ENCODE results near the gene ERC2. TPM values are rescaled to one million over a fixed set of nuclear protein-coding genes. Genes with fewer than 3 reads are reported as not detected.

The ERC2 gene
- total RNA-seq, 1 donor from 2014 or later: not detected

DNA sequence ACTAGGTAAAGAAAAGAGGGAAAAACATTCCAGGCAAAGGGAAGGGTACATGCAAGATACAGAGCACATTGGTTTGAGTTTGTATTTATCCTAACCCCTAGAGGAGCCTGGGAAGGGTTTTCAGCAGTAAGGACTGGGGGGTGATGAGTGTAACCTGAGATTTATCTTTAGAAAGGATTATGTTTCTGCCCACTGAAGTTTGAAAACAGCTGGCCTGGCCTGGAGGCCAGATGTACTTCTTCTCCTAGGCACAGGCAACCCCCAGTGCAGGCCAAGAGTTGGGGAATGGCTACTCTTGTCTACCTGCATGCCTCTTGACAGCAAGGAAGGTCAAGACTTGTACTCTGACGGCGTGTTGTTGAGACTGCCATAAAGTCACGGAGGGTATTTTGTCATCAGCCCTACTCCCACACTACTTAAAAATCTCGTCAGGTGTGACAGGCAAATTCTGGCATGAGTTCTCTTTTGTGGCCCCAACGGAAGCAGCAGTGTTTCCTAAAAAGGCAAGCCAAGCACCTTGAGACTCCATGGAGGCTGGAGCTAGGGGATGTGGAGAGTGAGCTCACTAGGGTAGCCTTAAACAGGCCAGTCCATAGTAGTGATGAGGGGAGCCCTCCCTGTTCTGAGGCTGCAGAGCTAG, 739.7 kb downstream of the ERC2 start:
- DNase-seq (ENCODE audit: low spot score): no peak
- no peak for ATAC-seq

DNA sequence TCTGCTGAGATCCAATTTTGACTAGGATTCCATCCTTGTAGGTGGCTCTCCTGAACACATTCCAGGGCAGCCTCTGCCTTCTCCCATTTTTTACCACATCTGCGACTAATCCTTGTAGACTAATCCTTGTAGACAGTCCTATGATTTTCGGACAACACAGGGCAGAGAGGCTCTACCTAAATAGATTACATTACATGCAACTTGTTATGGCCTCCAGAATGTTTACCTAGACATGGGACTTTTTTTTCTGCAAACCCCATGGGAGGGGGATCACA, 741.8 kb downstream of the ERC2 start:
- no peak for DNase-seq (ENCODE audit: low spot score)
- no peak for ATAC-seq

DNA sequence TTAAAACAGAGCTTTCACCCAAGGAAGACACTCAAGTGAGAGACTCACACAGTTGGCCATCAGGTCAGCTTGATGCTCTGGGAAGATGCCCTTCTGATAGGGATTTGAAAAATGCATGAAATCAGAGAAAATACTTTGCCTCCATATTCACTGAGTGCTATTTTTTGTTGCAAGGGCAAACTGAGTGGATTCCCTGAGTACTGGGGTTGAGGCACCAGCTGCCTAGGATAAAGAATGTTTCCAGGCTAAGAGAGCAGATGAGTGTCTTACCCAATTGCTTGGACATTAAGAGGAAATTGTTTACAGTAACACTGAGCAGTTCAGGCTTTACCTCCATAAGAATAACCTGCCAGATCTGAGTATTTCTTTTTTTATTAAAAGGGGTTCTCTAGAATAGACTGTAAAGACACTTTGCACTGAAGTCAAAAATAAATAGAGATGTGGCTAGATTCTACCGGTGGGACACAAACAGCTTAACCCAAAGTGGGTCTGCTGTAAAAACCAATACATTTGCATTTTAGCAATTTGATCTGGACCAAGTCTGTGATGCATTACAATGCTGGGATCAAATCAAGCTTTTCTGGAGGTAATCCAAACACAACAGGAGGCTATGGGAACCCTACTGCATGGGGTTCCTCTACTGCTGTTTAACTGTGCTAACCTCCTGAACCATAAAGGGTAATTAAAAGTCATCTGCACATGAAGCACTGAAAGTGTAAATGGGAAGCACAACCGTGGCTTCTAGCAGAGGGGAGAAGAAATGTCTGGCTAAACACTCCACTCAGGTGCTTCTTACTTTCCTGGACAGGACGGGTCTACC, 742.4 kb downstream of the ERC2 start:
- no peak for DNase-seq (ENCODE audit: low spot score)
- no peak for ATAC-seq

DNA sequence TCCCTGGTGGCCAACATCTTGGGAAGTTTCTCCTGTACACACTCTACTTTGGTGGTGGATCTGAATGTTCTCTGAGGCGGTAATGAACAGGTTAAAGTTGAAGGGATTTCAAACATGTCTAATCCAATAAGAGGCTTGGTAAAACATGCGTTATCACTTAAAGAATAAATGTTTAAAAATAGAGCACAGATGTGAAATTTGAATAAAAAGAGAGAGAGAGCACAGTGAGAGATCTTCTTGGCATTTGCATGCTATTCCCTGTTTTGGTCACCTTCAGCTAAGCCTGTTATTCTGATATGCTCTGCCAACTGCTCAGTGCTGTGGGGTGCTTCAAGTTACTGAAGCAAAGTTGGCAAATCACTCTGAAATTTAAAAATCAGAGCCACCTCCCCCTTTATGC, 743.4 kb downstream of the ERC2 start:
- DNase-seq (ENCODE audit: low spot score) (no peak), ATAC-seq (no peak)

DNA sequence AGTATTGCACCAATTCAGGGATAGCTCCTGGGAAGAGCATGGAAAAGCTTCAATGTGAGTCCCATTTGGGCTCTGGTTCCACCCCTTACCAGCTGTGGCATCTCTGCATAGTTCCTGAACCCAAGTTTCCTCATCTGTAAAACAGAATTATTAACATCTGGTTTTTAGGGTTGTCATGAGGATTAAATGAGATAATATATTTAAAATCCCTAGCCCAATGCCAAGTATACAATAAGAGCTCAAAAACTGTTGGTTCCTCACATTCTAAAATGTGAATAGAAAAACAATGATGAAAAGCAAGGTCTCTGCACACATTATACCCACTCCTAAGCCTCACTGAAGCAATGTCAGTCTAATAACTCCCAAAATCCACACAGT, 743.9 kb downstream of the ERC2 start:
- no peak for DNase-seq (ENCODE audit: low spot score)
- no peak for ATAC-seq

DNA sequence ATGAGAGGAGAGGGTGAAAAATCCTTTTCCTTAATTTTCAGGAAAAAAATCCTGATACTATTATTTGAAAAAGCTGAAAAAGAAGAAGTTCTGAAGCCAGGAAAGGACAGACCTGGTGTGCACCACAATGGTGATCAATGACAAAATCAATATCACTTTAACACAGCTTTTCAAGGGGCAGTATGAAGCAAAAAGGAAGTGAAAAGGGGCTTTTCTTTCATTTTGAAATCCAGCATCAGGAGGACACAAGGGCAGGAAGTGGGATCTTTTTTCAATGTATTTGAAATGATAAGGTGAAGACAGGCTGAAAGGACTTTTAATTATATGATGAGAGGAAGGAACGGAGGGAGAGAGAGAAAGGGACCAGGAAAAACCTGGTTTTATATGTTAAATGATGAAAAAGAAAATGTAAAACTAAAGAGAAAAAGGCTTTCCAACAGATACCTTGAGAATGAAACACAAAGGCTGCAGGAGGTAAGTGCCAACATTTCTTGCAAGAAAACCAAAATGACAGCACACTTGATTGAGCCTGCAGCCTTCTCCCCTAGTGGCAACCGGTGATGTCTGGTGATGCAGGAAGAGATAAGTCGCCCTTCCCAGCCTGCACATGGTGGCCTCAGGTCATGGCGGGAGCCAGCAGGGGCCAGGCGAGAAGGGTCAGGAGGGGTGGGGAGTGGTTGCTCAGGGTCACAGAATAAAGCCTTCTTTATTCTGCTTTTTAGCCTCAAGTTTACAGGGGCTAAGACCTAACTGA, 744.4 kb downstream of the ERC2 start:
- no peak for DNase-seq (ENCODE audit: low spot score)

DNA sequence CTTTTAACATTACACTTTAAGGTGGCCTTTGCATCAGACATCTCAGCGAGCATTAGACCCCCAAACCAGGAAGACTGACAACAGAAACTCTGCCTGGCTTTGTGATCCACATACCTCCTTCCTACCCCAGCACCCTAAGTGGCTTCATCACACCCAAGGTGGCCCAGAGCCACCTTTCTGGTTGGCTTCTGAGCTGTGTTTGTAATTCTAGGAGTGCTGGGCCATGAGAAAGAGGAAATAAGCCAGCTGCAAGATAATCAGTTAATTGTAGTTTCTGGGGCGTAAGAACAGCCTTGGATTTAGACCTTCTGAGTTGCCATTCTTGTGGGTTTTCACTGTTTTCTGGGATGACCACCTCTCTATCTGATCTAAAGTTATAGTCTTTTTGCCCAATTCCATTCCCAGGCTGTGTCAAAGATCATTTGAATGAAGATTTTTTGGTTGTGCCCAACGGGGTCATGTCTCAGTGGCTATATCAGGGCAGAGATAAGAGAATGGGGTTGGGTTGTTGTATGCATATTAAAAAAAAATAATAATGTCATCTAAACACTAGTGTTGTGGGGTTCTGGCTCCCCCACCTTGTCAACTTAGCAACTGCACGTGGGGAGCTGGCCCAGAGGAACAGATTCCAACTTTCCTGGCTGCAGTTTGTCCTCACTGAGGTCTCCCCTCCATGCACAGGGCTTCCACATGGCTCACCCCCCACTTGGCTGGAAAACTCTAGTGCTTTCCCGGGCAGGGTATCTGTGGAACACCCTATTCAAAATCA, 746.4 kb downstream of the ERC2 start:
- peak; percentile 45 for DNase-seq (ENCODE audit: low spot score)
- ATAC-seq: peak; percentile 83

More for the DNA sequence above, 744.4 kb downstream of the ERC2 start:
- no peak for ATAC-seq

DNA sequence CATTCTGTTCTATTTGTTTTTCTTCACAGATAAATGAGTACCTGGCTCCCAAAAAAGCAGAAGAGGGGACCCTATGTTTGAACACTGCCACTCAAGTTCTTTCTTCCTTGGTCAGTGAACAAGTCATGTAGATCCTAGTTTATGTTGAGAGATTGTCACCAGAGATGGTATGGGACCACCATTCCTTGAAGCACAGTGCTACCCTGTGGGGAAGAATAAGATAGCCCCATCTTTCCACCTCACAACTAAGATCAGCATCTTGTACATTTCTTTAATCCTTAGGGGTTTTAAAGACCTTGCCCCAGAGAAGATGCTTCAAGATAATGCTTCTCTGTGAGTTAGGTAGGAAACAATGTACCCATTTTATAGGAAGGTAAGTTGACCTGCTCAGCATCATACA, 747.7 kb downstream of the ERC2 start:
- DNase-seq (ENCODE audit: low spot score) (no peak), ATAC-seq (peak; percentile 58)

DNA sequence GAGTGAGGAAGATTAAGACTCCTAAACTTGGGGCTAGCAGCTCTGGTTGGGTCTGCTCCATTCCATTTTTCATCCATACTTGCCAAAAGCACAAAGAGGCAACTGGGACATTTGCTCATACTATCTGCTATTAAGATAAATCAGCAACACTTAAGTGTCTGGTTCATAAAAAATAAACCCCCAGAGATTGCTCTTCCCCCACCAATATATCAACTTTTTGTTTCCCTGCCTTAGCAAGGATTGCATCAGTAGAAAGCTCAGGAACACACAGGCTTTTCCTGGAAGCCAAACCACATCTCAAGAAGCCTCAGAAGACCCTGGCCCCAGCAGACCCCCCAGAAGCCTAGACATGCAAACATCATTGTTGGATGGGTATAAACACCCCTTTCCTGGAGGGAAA, 748.8 kb downstream of the ERC2 start:
- ATAC-seq (no peak), DNase-seq (ENCODE audit: low spot score) (no peak)

DNA sequence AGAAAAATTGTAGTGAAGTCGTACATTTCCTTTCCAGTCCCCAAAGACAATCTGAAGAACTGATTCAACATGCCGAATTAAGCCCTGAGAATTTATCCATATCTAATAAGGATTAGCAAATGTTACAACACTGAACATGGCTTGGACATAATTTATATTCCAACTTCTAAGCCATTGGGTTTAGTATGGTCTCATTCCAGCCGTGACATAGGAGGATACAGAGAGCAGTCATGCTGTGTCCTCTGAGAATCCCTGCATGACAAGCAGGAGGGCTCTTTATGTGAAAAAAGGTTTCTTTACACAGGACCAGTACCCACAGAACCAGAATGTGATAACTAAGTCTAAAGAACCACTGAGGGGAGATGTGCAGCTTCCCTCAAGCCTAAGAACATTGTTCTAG, 749.3 kb downstream of the ERC2 start:
- DNase-seq (ENCODE audit: low spot score) (no peak), ATAC-seq (no peak)

DNA sequence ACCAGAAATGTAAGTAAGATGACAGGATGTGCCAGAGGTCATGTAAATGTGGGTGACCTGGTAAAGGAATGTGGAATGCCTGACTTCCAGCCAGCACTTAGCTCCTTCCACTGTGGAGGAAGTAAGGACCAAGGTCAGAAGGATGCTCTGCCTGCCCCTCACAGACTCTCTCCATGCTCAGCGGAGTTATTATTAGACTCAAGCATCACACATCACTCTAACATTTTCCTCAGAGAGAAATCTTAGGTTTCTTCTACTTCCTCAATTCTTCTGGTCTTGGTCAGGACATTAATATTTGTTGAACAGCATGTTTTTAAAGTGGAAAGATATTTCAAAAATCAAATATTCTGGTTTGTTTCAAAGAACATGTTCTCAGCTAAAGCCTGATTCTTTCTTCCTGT, 749.7 kb downstream of the ERC2 start:
- DNase-seq (ENCODE audit: low spot score) (no peak), ATAC-seq (no peak)

DNA sequence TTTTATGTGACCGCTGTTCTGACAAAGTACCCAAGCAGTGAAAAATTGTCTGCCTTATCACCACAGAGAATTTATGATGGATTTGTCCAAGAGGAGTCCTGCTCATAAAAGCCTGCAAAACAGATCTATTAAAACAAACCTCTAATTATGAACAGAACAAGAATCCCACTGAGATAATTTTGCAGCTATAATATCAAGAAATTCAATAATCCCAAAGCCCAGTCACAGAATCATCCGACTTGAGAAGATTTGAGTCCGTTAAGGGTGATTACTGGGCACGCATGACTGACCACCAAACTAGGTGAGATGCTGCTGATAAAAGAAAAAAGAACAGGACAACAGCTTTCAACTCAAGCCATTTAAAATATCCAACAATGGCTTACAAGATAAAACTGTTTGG, 750.2 kb downstream of the ERC2 start:
- no peak for ATAC-seq

DNA sequence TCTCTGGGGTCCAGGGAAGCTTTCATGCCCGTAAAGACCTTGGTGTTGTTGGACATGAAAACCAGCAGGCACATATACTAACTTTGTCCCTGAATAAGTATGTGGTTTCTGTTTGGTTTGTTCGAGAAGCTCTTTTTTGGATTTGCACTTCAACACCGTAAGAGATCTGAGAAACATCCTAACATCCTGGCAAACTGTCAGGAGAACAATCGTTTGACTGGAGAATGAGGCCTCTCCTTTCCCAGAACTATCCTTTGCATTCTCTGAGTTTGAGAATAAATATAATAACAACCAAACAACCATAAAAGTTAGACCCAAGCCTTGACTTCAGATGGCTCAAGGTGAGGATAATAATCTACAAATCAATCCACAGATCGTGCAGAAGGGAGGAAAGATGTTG, 750.8 kb downstream of the ERC2 start:
- ATAC-seq (no peak), DNase-seq (ENCODE audit: low spot score) (no peak)

More for the DNA sequence above, 750.2 kb downstream of the ERC2 start:
- no peak for DNase-seq (ENCODE audit: low spot score)

DNA sequence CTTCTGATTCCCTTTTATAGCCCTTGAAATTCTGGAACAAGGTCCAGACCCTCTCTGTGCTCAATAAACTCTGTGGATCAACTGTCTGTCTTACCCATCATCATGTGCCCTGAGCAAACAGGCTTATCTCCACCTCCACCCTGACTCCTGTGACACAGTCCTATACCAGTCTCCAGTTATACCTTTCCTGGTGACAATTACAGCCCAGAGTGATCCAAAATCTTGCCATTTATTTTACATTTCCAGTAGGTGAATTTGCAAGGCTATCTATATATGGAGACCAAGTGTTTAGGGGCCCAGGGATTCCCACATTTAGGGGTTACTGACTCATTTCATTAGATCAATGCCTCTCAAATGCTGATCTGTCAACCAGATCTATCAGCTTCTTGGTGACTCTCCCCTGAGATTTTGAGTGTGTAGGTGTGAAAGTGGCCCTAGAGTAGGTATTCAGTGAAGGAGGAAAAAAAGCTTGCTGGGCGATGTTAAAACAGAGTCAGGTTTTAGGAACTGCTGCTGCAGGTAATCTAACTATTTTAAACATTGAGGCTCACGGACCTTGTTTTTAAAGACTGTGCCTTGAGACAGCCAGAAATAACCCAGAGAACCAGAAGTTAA, 751.5 kb downstream of the ERC2 start:
- no peak for ATAC-seq

DNA sequence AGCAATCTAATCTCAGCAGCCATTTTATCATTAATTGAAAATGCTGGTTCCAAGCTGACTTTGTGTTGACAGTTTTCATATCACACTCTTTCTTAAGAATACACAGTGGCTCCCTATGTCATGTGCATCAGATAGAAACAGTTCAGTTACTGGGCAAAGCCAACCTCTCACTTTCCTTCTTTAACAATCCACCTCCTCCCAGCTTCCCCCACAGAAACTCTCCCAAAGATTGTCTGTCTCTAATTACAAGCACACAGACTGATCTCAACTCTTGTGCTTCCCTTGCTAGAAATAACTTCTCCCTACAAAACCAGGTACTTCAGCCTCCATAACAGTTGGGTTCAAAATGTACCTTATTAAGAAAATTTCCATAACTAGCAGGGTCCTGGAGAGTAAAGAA, 752.2 kb downstream of the ERC2 start:
- ATAC-seq (no peak), DNase-seq (ENCODE audit: low spot score) (no peak)

More for the DNA sequence above, 751.5 kb downstream of the ERC2 start:
- DNase-seq (ENCODE audit: low spot score): no peak

DNA sequence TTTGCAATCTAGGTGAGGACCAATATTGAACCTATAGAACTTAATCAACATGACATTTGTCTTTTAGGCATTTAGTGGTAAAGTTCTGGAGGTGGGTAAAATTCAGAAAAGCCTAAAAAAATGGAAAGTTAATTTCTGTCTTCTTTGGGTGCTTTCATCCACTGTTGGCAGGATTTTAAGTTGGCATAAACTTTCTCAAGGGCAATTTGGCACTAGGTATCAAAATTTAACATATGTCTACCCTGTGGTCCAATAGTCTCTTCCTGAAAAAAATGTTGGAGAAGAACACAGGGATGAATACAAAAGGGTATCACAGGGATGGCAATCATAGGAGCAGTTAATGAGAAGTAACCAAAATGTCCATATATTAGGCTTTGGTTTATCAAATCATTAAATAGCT, 754.2 kb downstream of the ERC2 start:
- no peak for ATAC-seq
- no peak for DNase-seq (ENCODE audit: low spot score)

DNA sequence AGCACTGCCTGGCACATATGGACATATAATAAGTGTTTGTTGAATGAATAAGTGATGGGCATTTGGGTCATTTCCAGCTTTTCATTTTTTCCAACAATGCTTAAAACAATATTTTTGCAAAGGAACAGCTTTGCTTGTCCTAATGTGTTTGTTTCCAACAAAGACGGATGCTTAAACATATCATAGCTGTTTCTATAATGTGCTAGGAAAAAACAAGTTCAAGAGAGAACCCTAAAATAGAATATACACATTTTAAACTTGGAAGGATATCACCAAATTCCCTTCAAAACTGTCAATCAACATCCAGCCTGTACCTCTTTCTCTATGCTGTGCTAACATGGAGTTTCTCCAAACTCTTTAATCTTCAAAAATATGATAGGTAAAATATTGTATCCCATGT, 756.6 kb downstream of the ERC2 start:
- ATAC-seq (no peak), DNase-seq (ENCODE audit: low spot score) (no peak)

DNA sequence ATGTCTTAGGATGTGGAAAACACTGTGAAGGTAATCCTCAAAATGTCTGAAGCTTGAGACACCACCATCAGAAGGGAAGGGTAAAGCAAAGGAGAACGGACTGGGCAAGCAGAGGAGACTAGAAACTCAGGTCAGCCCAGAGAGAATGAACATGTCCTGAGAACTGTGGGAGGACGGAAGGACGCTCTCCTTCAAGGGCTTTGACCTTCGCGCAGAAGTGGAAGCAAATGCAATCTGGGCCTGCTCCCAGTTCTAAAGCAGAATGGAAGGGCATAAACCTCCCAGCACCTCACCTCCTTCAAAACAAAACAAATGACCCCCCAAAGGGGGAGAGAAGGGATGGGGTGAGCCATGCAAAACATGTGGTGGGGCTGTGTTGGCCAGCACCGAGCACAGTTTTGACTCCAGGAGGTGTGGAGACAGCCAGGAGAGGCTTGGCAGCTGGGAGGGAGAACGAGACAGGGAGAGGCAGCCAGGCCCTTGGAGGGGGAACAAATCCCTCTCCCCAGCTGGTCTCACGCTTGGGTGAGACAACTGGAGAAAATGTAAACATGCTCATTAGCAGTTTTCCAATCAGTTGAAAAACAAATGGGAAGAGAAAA, 758.8 kb downstream of the ERC2 start:
- ATAC-seq (no peak), DNase-seq (ENCODE audit: low spot score) (no peak)

DNA sequence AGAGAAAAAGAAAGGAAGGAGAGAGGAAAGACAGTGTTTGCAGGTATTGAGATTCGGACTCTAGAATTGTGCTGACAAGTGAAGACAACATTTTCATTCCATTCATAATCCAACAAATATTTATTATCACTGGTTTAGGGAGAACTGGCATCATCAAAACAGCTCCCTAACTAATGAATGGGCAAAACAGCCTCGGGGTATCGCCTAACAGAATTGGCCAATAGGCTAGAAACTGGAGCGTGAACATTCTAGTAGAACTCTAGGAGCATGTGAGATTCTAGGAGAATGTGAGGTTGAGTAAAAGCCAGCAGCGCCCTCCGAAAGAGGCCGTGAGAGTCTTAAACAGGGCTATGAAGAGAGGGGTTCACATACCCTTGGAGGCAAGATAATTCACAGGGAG, 759.3 kb downstream of the ERC2 start:
- ATAC-seq (no peak), DNase-seq (ENCODE audit: low spot score) (no peak)

DNA sequence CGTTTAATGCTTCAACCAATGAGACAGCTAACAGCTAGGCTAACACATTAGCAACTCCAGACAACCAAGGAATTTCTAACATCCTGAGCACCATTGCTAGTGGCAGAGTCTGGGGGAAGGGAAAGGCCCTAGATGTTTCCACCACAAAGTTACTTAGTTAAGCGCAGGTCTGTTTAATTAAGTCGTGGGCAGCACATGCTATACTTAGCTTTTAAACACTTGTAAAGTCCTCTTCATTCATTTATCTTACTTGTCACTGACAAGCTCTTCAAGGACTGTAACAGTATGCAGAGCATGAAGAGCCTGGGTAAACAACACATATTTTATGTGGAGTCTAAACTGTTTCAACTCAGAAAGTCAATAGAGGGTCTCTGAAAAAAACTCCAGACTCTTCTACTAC, 760.0 kb downstream of the ERC2 start:
- no peak for ATAC-seq

DNA sequence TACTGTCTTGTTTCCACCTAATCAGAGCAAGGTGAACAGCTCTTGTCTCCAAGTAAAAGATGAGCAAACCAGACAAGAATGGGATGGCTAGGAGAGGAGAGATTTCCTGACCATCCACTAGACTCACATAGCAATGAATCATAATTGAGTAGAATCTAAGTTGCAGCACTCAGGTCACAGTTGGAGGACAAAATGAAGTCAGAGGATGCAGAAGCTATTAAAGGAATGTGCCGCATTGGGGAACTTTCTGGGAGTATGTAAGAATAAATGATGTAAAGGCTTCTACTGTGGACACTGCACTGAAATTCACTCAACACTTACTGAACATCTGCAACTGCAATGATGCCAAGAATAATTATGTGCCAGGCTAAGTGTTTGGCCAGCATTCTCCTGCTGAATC, 763.7 kb downstream of the ERC2 start:
- DNase-seq (ENCODE audit: low spot score): no peak
- ATAC-seq: no peak

More for the DNA sequence above, 760.0 kb downstream of the ERC2 start:
- DNase-seq (ENCODE audit: low spot score): no peak
